ENCODE measurements around the gene ARHGEF2. TPM values are rescaled to one million over a fixed set of nuclear protein-coding genes. Genes with fewer than 3 reads are reported as not detected.

The ARHGEF2 gene
- total and polyA plus RNA-seq, 2 donors (not counting 3 experiments of a cell fraction or from before 2014, with no cell fraction given): 59.2 to 118 TPM

GRCh38 chr1:155944444-155944799, 33.9 kb downstream of the ARHGEF2 start:
- ChIA-PET POLR2A (interaction anchor here (0.8 kb wide), 1 partner anchor 44 kb away, joined by 6 read pairs; no protein-coding TSS in a partner anchor), CTCF (interaction anchor here (1.1 to 3.3 kb wide), 3 partner anchors 18 to 45 kb away, joined by 5 to 30 read pairs (median 9); partner anchors contain the start of gene ARHGEF2)
- Histone ChIP-seq H3K9me1 (replicated peaks; ENCODE audit: control insufficient read depth, extremely low read depth, insufficient read depth, low read length) (no peaks in the 10 kb centered on the region), H3K4me1 (ENCODE audit: control insufficient read depth, extremely low read depth, insufficient read depth, low read length) (peaks cover 20% of the 10 kb centered on the region), H4K20me1 (replicated peaks; ENCODE audit: control insufficient read depth, extremely low read depth, insufficient read depth, low read length) (no peaks in the 10 kb centered on the region), H3K9me3 (replicated peaks; ENCODE audit: control insufficient read depth, insufficient read depth, low read length) (no peaks in the 10 kb centered on the region), H3K4me3 (replicated peaks in 1 of 3; ENCODE audit: insufficient read depth in 1 of 3, low read depth in 1 of 3, low read length in 3 of 3) (no peak overlapping the region), H3K27ac (ENCODE audit: insufficient read depth, low read depth, low read length) (no peak overlapping the region), H2AFZ (ENCODE audit: low read depth, low read length) (no peak overlapping the region), H3K36me3 (ENCODE audit: control insufficient read depth in 2 of 2, extremely low read depth in 1 of 2, insufficient read depth in 2 of 2, low read length in 2 of 2) (peaks cover 12 to 15% of the 10 kb centered on the region in 2 experiments), H3K27me3 (ENCODE audit: control insufficient read depth in 2 of 2, insufficient read depth in 2 of 2, low read length in 2 of 2) (no peaks in the 10 kb centered on the region), H3K79me2 (ENCODE audit: control insufficient read depth, insufficient read depth, low read length) (no peaks in the 10 kb centered on the region), H3K9ac (replicated peaks; ENCODE audit: extremely low read depth, insufficient read depth, low read length) (no peak overlapping the region), H3K4me2 (ENCODE audit: insufficient read depth, low read length) (no peak overlapping the region)
- TF ChIP-seq, protein P1, sequence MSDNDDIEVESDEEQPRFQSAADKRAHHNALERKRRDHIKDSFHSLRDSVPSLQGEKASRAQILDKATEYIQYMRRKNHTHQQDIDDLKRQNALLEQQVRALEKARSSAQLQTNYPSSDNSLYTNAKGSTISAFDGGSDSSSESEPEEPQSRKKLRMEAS (IDR thresholded peaks at IDR 0.05; ENCODE audit: insufficient read depth, insufficient read length): no peak
- no peak for TF ChIP-seq FOS (IDR thresholded peaks at IDR 0.05; ENCODE audit: borderline replicate concordance, insufficient read depth, low read length)
- TF ChIP-seq, protein P2, sequence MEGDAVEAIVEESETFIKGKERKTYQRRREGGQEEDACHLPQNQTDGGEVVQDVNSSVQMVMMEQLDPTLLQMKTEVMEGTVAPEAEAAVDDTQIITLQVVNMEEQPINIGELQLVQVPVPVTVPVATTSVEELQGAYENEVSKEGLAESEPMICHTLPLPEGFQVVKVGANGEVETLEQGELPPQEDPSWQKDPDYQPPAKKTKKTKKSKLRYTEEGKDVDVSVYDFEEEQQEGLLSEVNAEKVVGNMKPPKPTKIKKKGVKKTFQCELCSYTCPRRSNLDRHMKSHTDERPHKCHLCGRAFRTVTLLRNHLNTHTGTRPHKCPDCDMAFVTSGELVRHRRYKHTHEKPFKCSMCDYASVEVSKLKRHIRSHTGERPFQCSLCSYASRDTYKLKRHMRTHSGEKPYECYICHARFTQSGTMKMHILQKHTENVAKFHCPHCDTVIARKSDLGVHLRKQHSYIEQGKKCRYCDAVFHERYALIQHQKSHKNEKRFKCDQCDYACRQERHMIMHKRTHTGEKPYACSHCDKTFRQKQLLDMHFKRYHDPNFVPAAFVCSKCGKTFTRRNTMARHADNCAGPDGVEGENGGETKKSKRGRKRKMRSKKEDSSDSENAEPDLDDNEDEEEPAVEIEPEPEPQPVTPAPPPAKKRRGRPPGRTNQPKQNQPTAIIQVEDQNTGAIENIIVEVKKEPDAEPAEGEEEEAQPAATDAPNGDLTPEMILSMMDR (IDR thresholded peaks at IDR 0.05; ENCODE audit: extremely low read depth in 1 of 2, insufficient read depth in 1 of 2, low read depth in 1 of 2, low read length in 2 of 2): no peak
- no peak for TF ChIP-seq GATA2 (IDR thresholded peaks at IDR 0.05; ENCODE audit: insufficient read depth, insufficient read length, low read depth, low read length)
- TF ChIP-seq MYC (IDR thresholded peaks at IDR 0.05; ENCODE audit: low read depth, low read length): no peak
- no peak for TF ChIP-seq POLR2A (IDR thresholded peaks at IDR 0.05; ENCODE audit: low read depth, low read length)
- TF ChIP-seq POLR2AphosphoS5 (IDR thresholded peaks at IDR 0.05; ENCODE audit: insufficient read depth, low read depth, low read length): no peak
- BruUV-seq (replicated peaks): no TSS peak
- FAIRE-seq: no peak
- dilution Hi-C loops (cut with MboI; ENCODE audit: extremely low pct_ligation_motif_present, low sequenced_read_pairs): no loop called here
- no peak for DNase-seq (ENCODE audit: low read depth, low spot score)
- intact Hi-C loops (cut with micrococcal nuclease): no loop called here

Measured in endothelial cell of umbilical vein (primary cell).